HG03039 (cell line): ENCODE data around the gene PRKAB2.
"Not testable (repeated sequence)": the region's sequence is repeated elsewhere in the genome, so short reads cannot be mapped to it uniquely, and the experiment has no call there.

Experiments
- ATAC-seq: cut with Tn5 transposase; IDR thresholded peaks from one replicate; pipeline ENCODE4 v1.9.1; 2021; ENCODE audit warnings: mild to moderate bottlenecking, moderate library complexity; ENCODE audit not compliant: unreplicated experiment

PRKAB2 gene

GRCh38 chr1:147172168-147173016, at the start of gene PRKAB2:
Gene PRKAB2, minus strand, starts transcription at chr1:147172470. Its CDS starts 326 bp downstream, at chr1:147172144.
- peak; percentile 85 for ATAC-seq

GRCh38 chr1:147218606-147219005, 46.3 kb upstream of the PRKAB2 start:
- ATAC-seq, result no peak

GRCh38 chr1:147217141-147217540, 44.9 kb upstream of the PRKAB2 start:
- ATAC-seq, result no peak

- ATAC-seq, result no peak
Observed at GRCh38 chr1:147216124-147216523, 43.9 kb upstream of the PRKAB2 start.

- ATAC-seq, result no peak
Observed at GRCh38 chr1:147215540-147215916, 43.3 kb upstream of the PRKAB2 start.

GRCh38 chr1:147214842-147215539, 42.7 kb upstream of the PRKAB2 start:
- no peak for ATAC-seq

GRCh38 chr1:147214325-147214724, 42.1 kb upstream of the PRKAB2 start:
- ATAC-seq, result no peak

GRCh38 chr1:147213271-147213670, 41.0 kb upstream of the PRKAB2 start:
- ATAC-seq, result no peak

- ATAC-seq, result no peak
Observed at GRCh38 chr1:147211577-147211976, 39.3 kb upstream of the PRKAB2 start.

- no peak for ATAC-seq
Observed at GRCh38 chr1:147210987-147211386, 38.7 kb upstream of the PRKAB2 start.

GRCh38 chr1:147209825-147210821, 37.9 kb upstream of the PRKAB2 start:
- no peak for ATAC-seq

GRCh38 chr1:147208619-147209018, 36.3 kb upstream of the PRKAB2 start:
- no peak for ATAC-seq

GRCh38 chr1:147207192-147207591, 34.9 kb upstream of the PRKAB2 start:
- ATAC-seq, result no peak

GRCh38 chr1:147204080-147204479, 31.8 kb upstream of the PRKAB2 start:
- no peak for ATAC-seq

- no peak for ATAC-seq
Observed at GRCh38 chr1:147202576-147202975, 30.3 kb upstream of the PRKAB2 start.

- ATAC-seq, result no peak
Observed at GRCh38 chr1:147201786-147202185, 29.5 kb upstream of the PRKAB2 start.

- ATAC-seq, result no peak
Observed at GRCh38 chr1:147201276-147201675, 29.0 kb upstream of the PRKAB2 start.

- ATAC-seq, result not testable (repeated sequence)
Observed at GRCh38 chr1:147197324-147197723, 25.1 kb upstream of the PRKAB2 start.

GRCh38 chr1:147189514-147189913, 17.2 kb upstream of the PRKAB2 start:
- ATAC-seq, result no peak

- ATAC-seq, result no peak
Observed at GRCh38 chr1:147185432-147185831, 13.2 kb upstream of the PRKAB2 start.
